Medulla oblongata (tissue), 1 donor: ENCODE data around the gene TMEM272.
A peak's percentile ranks its signal among the peaks of the same experiment; 100 is the strongest.

Source experiments
- DNase-seq: peaks from one replicate; pipeline ENCODE4 v3.0.0-alpha.2; 2015; ENCODE audit errors: extremely low spot score

Gene TMEM272

DNA sequence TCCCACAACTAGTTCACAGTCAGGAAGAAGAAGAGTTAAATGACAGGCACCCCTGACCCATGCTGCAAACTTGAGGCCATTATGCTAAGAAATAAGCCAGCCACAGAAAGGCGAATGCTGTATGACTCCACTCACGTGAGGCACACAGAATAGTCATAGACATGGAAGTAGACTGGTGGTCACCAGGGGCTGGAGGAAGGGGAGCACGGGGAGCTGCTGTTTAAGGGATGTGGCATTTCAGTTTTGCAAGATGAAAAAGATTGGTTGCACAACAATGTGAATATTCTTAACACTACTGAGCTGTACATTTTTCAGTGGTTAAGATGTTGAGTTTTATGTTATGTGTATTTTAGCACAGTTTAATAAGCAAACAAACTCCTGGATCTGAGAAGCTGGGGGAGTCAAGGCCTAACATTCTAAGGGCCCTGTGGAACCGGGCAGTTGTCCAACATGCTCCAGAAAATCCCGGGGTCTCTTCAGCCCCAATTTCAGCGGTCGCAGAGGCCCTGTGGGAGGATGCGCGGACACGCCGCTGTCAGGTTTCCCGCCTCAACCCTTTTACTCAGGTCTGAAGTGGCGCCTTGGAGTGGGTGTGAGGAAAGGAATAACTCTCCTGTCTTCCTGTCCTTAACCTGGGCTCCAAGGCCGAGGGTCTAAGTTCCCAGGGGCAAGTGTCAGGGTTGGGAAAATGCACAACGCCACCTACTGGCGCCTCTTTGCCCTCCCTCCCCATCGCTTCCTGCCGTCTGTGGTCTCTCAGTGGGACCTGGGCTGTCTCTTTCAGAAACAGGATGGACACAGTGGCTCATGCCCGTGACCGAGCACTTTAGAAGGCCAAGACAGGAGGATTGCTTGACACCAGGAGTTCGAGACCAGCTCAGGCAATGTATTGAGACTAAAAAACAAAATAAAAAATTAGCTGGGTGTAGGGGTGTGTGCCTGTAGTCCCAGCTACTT lies 4.4 kb upstream of the TMEM272 start:
- DNase-seq = no peak

DNA sequence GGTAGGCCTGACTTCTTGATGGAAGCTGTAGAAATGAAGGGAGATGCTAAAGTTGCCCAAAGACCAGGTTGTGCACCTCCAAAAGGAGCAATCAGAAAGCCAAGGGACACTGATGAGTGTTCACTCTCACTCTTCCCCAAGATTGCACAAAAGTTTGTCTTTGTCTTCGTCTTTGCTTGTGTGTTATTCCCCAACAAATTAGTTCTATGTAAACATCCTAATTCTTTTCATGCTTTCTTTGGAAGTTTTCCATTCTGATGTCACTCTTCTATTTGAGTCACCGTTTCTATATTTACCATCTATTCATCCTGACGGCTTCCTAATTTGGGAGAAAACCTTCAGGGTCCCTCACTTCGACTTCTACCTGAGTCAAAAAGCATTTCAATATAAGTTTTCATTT lies 3.7 kb upstream of the TMEM272 start:
- no peak for DNase-seq

DNA sequence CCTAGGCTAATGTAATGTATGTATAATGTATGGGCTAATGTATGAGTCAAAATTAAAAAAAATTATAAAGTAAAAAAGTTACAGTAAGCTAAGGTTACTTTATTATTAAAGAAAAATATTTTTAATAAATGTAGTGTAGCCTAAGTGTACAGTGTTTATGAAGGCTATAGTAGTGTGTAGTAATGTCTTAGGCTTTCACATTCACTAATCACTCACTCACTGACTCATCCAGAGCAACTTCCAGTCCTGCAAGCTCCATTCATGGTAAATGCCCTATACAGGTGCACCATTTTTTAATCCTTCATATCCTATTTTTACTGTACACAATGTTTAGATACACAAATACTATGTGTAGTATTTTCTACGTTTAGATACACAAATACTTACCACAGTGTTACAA lies 1.8 kb upstream of the TMEM272 start:
- no peak for DNase-seq

DNA sequence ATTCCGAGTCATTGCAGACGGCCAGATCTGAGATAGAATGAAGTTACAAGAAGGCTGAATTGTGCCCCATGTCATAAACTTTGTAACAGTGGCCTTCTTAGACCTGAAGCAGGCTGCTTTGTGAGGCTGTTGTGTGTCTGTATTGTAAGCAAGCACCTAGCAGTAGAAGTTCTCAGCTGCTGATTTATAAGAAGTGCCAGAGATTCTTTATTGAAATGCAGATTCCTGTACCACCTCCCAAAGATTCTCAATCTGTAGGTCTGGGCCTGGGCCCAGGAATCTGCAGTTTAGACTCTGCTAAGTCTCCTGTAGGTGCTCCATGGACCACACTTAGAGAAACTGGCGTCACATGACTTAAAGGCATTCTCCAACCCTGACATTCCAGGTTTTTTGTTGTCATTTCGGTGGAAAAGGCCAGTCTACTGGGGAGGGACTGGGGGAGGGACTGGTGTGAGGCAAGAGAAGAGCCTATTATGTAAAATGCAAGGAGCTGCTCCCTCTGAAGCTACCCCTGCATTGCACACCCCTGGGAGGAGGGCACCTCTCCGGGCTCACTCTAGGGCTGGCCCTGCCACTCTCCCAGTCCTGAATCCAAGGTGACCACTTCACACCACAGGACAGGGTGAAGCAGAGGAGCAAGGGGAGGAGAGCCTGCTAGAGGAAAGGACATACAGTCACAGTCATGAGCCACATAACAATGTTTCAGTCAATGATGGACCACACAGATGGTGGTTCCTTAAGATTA lies 769 bp upstream of the TMEM272 start:
- DNase-seq = no peak

DNA sequence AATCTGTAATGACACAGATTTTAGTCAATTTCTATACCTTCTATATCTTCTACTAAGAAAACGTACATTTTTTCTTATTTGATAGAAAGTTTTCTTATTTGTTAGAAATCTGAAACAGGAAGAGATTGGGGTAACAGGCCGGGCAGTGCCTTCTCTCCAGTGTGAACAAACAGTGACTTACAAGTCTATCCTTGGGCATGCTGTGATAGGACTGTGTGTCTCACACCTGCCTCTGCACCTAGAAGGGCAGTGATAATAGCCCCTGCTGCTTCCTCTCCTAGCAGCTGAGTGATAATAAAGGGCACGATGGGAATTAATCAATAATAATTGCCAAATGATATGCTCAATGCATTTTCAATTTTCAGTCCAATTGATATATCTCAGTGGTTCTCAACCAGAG lies 1.4 kb downstream of the TMEM272 start:
- no peak for DNase-seq

DNA sequence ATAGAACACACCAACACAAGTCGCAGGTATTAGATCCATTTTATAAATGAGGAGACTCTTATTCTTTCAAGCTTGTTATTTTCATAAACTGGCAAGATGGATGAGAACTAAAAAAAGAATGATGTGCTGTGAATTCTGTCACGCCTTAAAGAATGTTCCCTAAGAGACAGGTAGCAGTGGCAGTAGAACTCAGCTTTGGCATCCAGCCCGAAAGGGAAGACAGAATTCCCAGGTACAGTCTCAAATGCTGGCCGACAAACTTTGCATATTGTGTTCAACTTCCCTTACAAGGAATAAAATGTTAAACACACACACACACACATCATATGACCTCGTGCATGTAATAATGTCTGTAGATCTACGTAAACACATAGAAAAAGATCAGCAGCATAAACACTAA lies 3.2 kb downstream of the TMEM272 start:
- no peak for DNase-seq

DNA sequence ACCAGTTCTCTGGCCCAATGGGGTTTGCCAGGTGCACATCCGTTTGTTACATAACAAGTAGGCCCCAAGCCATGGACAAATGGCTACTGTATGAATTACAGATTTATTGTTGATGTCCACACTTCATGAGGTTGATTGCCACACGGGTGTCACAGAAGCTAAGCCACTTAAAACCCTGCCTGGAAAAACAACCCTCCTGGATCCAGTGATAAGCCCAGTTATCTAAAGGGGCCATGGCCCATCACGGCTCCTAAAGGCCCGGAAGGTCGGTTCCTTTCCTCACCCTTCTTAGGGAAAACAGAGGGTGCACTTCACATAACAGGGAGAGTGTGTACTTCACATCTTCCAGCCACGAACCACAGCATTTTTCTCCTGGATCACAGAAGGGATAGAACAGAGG lies 4.1 kb downstream of the TMEM272 start:
- no peak for DNase-seq

DNA sequence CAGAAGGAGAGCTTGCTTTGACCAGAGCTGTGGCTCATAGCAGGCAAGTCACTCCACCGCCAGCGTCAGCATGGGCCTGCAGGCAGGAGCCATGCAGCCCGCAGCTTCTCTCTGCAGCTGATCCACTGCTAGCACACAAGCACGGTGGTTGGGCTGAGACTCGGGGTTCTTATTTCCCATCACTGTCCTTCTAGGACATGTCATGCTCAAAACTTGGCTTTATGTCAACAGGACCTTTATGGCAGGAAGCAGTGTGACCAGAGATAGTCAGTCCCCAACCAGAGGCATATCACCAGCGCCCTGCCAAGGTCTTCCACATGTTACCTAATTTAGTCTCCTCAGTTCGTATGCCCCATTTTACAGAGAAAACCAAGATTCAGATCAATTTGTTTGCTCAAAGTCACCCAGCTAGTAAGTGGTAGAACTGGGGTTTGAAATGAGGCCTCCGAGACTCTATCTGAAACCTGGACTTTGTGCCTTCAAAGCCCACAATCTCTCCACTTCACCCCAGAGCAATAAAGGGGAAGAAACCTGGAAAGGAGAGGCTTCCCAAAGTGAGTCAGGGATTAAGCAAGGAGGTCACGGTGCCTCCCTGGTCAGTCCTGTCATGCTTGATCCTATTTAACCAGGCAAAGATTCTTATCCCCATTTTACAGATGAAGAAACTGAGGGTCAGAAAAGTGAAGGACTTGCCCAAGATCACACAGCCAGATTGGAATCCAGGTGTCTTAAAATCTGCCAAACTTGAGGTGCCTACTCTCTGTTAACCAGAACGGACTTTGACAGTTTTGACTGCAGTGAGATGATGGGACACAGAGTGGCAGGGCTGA lies 5.1 kb downstream of the TMEM272 start:
- DNase-seq = no peak

DNA sequence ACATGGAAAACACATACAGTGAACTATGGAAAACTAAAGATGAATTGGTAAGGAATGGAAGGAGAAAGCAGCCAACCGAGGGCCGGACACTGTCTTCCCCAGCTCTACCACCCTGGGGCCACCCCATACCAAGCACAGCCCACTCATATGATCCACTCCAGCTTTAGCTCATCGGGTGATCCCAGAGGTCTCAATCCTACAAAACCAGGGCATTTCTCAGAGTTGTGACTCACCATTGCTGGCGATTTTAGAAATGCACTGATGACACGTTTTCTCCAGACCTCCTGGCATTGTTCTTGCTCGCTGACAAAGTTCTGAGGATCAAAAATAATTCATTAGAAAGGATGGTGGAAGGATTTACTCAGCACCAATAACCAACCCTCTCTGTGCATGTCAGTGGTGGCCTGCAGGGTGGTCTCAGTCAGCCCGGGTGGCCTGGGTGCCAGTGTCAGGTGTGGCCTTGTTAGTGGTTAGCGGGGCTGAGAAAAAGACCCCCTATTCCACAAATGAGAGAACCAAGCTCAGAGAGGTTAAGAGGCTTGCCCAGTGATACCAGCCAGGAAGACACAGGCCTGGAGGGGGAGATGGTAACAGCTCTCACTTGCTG lies 6.6 kb downstream of the TMEM272 start:
- DNase-seq = no peak

DNA sequence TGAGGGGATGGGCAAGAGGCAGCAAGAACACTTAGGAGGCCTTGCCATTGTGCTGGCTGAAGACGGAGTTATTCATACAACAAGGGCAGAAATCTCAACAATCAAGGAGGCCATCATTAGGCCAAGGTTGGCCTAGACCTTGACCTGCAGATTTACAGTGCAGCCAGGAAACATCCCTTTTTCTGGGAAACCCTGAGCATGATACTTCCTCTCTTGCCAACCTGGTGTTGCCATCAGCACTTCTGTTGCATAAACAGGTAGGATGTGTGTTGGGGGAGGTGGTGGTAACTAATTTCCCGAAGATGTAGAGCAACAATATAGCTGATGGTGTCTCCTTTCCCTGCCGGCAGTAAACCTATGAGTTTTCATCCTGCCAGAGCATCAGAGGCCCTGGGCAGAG lies 8.0 kb downstream of the TMEM272 start:
- DNase-seq = no peak

DNA sequence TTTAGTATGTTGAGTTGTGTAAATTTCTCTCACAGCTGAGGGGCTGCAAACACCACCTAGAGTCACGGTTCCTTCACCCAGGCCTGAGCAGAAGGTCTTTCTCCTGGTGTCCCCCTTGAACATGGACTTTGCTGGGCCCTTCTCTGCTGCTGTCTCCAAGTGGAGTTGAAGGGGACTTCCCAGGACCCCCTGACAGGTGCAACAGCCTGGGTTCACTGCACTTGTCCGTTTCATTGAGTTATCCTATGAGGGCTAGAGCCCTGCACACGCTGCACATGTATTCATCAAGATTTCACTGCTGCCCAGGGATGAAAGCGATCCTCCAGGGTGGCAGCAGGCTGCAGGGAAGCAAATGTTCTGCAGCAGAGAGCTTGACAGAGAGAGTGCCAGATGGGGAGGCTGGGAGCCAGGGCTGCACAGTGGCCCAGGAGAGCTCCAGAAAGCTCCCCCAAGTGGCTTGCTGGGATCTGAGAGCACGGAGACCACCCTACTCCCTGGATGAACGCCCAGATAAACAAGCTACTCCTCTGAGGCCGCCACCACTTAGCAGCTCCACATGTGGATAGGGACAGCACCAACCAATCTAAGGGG lies 10.3 kb downstream of the TMEM272 start:
- DNase-seq = no peak

DNA sequence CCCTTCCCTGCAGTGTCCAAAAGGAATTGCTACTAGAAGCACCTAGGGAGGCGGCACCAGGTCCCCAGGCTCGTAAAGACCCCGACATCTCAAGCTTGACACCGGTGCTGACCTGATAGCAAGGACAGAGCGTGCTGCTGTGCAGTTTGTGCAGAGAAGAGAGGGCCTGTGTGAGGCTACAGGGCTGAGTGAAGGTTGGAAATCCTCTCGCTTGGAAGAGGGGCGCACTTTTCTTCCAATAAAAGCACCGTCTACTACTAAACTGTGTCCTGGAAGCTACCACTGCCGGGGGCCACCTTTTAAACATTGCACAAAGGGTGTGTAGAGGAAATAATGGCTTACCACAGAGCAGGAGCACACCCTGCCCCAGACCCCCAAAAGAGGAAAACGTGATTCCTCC lies 11.0 kb downstream of the TMEM272 start:
- no peak for DNase-seq

DNA sequence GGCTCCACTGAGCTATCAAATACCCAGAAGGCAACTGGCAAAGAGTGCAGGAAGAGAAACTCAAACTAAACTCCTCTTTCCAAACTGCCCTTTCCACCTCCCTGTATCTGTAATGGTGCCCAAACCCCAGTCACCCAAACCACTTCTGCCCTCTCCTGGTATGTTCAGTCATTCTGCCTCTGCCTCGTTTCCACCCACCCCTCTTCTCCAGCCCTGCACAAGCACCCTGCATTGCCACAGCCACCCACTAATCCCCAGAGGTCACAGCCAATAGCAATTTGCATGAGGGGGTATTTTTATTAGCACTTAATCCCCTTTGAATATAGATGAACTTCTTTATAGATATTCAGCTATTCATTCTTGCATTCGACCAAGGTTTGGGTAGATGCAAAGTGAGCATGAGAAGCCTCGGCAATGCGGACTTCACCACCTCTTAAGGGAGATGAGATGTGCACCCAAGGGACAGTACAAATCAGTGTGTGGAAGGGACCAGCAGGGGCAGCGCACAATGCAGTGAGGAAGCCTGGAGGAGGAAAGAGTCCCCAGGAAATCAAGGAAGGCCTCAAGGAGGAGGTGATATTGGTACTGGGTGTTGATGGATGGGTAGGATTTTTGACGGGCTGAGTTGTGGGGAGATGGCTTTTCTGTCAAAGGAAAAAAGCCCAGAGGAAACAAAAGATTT lies 12.4 kb downstream of the TMEM272 start:
- peak; percentile 67 for DNase-seq

DNA sequence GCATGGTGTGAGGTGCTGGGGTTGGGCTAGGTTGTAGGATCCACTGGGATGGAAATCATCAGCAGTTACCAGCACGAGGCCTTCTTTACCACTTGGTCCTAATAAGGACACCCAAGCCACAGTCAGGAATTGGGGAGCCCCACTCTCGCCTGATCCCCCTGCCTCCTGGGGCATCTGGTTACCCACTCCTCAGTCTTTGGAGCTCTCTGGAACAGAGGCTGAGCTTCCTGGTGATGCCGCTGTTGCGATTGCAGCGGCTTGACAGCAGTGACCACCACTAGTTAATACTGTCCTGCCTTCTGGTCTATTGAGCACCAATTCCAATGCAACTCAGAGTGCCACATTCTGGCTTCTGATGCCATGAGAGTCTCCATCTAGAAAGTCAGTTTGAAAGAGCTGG lies 13.5 kb downstream of the TMEM272 start:
- DNase-seq = no peak

DNA sequence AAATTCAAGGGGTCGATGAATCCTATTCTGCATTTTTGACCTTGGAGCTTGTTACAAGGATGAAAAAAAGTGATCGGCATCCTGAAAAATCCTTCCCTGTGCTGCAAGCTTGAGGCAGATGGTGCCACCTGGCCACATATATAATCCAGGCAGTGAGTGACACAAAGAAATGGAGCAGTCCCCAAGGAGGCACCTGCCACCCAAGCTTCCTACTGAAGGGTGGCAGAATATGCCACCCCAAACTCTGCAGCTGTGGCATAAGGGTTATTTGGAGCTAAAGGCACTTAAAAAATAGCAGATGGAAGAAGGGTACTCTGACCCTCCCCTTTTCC lies 15.4 kb downstream of the TMEM272 start:
- DNase-seq = no peak

DNA sequence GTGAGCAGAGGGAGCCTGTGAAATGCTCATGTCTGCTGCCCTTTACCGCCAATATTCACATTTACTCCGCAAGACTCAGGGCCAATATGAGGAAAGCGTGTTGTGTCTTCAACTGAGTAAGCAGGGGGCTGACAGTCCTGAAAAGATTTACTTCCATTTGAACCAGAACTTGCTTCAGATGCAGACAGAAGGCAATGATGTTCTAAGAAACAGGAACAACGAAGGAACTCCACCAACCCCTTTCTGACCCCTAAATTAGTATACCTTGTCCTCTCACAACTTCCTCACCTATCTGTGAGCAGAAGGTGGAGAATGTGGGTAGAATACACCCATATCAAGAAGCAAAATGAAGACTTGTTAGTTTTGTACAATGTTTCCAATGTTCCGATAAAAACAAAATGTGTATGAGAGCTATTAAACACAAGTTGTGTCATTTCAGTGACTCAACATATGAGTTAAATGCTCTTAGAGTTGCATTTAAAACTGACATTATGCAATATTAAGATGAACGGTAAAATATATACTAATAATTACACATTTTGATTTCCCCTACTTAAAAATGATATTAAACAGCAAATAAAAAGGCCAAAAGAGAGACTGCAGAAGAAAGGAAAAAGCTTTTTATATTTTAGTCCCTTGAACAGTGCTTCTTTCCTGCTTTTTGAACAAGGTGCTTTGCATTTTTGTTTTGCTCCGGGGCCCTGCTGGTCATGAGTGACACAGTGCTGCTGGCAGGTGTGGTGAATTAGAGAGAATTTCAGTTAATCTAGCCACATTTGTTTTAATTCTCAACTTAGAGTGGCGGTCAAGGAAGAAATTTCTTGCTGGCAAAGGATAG lies 16.0 kb downstream of the TMEM272 start:
- no peak for DNase-seq

DNA sequence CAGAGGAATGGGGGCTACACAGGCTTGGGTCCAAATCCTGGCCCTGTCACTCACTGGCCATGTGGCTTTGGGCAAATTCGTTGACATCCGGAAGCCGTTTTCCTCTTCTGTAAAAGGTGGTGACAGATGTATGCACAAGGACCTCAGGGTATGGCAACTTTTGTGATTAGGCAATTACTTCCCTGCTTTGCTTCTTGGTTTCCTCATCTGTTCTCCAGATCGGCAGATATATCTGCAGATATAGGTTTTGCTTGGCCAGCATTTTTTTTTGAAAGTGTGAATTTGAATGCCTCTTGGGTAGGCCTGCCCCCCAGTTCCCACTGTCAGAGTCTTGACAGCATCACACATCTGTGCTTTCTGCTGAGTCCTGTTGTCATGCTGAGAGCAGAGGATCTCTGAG lies 17.7 kb downstream of the TMEM272 start:
- no peak for DNase-seq

DNA sequence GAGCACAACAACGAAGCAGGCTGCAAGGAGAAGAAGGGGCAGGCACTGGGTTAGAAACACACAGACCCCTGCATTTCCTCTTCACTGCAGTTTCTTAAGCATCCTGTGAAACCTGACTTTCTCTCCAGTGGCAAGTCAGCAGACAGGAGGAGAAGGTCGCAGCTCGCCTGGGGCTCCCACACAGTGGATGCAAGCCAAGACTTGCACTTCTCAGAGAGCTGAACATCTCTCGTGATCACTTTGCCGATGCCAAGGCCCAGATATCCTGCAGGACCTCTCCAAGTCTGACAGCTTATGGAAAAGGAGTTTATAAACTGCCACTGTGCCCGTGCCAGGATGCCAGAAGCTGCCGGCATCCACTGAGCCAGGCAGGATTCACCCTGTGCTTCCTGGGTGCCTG lies 18.4 kb downstream of the TMEM272 start:
- no peak for DNase-seq

DNA sequence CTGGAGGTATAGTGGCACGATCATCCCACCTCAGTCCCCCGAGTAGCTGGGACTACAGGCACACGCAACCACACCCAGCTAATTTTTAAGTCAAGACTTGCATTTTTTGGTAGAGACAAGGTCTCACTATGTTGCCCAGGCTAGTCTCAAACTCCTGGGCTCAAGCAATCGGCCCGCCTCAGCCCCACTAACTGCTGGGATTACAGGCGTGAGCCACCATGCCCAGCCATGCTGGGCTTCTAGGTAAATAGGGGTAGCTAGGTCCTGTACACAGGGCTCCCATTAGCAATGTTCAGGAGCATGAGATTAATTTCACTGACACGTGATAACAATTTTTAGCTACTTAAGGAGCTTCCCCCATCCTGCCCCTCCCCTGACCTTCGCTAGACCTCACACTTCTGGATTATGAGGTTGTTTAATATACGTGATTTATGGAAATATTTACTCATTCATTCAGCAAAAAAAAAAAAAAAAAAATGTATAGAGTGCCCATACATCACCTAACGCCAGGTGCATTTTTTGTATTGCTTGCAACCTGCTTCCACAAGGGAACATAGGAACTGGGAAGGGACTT lies 19.2 kb downstream of the TMEM272 start:
- no peak for DNase-seq

DNA sequence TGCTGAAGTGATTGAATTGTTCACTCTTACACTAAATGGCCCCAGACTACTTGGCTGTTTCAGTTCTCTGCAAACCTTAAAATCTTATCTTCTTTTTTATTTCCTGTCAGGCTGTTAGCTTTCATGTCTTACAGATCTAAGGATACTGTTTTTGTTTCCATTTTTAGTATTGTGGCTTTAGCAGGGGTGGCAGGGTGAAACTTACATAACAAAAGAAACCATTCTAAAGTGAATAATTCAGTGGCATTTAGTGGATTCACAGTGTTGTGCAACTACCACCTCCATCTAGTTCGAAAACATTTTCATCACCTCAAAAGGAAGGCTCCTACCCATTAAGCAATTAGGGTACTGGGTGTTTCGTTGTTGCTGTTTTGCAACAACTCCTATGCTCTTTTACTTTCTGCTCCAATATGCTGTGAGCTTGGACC lies 19.8 kb downstream of the TMEM272 start:
- no peak for DNase-seq
